HG02840 (cell line): Measurements from ENCODE around the gene TUBGCP4.

Experiments
- ATAC-seq: cut with Tn5 transposase; IDR thresholded peaks from one replicate; pipeline ENCODE4 v1.9.1; 2021; ENCODE audit warnings: mild to moderate bottlenecking, moderate library complexity, moderate number of reproducible peaks; ENCODE audit not compliant: unreplicated experiment, low FRiP score

Gene TUBGCP4

GRCh38 chr15:43403616-43404015 is 32.7 kb downstream of the TUBGCP4 start:
- ATAC-seq = no peak

- ATAC-seq = no peak
Observed at GRCh38 chr15:43404130-43404529, 33.2 kb downstream of the TUBGCP4 start.

GRCh38 chr15:43406189-43406588 is 35.3 kb downstream of the TUBGCP4 start:
- no peak for ATAC-seq

- no peak for ATAC-seq
Observed at GRCh38 chr15:43406808-43407207, 35.9 kb downstream of the TUBGCP4 start.

- no peak for ATAC-seq
Observed at GRCh38 chr15:43408789-43409188, 37.9 kb downstream of the TUBGCP4 start.

GRCh38 chr15:43410572-43411214 is 39.8 kb downstream of the TUBGCP4 start:
- ATAC-seq = no peak

GRCh38 chr15:43412096-43412495 is 41.2 kb downstream of the TUBGCP4 start:
- ATAC-seq = no peak

GRCh38 chr15:43414196-43414595 is 43.3 kb downstream of the TUBGCP4 start:
- ATAC-seq = no peak

- no peak for ATAC-seq
Observed at GRCh38 chr15:43420435-43420834, 49.5 kb downstream of the TUBGCP4 start.

GRCh38 chr15:43420876-43421275 is 50.0 kb downstream of the TUBGCP4 start:
- ATAC-seq = no peak

GRCh38 chr15:43423793-43424192 is 52.9 kb downstream of the TUBGCP4 start:
- no peak for ATAC-seq

GRCh38 chr15:43429687-43430086 is 58.8 kb downstream of the TUBGCP4 start:
- no peak for ATAC-seq

GRCh38 chr15:43433165-43433564 is 62.3 kb downstream of the TUBGCP4 start:
- no peak for ATAC-seq

GRCh38 chr15:43433661-43434303 is 62.9 kb downstream of the TUBGCP4 start:
- ATAC-seq = no peak

- ATAC-seq = no peak
Observed at GRCh38 chr15:43434446-43434845, 63.5 kb downstream of the TUBGCP4 start.

GRCh38 chr15:43436395-43436794 is 65.5 kb downstream of the TUBGCP4 start:
- ATAC-seq = no peak

GRCh38 chr15:43439268-43439667 is 68.4 kb downstream of the TUBGCP4 start:
- no peak for ATAC-seq

- no peak for ATAC-seq
Observed at GRCh38 chr15:43440721-43441281, 69.9 kb downstream of the TUBGCP4 start.

- ATAC-seq = no peak
Observed at GRCh38 chr15:43441316-43441715, 70.4 kb downstream of the TUBGCP4 start.

GRCh38 chr15:43446344-43446743 is 75.4 kb downstream of the TUBGCP4 start:
- ATAC-seq = no peak

GRCh38 chr15:43449981-43450380 is 79.1 kb downstream of the TUBGCP4 start:
- no peak for ATAC-seq
